Activated CD8-positive, alpha-beta memory T cell treated with anti-CD3 and anti-CD28 coated beads, Interleukin-2, amount 50 U/mL, for 24 hours (primary cell): ENCODE measurements around the gene MAGOHB.
"Not testable (repeated sequence)": the region's sequence is repeated elsewhere in the genome, so short reads cannot be mapped to it uniquely, and the experiment has no call there.

Experiments used
- DNase-seq: peaks from one replicate; pipeline ENCODE4 v3.0.0-alpha.2; 2020; ENCODE audit errors: extremely low read depth

Gene MAGOHB

GRCh38 chr12:10613349-10614055, at the start of gene MAGOHB:
Gene MAGOHB, minus strand, starts transcription at chr12:10613609. Its CDS starts 77 bp downstream, at chr12:10613532.
- peak; percentile 98 for DNase-seq

DNA sequence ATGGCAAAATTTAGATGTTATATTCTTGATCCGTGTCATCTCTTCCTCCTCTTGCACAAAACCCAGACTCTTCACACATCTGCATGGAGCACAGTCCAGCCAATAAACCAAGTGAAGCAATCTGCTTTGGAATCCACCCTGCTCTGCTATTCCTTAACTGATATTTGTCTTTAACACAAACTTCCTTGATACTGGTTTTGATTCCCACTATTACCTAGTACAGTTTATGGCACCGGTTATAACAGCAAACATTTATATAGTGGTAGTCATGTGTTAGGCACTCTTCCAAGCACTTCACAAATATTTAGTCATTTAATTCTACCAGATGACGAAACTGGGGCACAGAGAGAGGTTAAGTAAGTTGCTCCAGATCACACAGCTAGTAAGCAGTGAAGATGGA, 47.9 kb upstream of the MAGOHB start:
- no peak for DNase-seq

- DNase-seq, result no peak
Measured at GRCh38 chr12:10654003-10654402, 40.6 kb upstream of the MAGOHB start.

DNA sequence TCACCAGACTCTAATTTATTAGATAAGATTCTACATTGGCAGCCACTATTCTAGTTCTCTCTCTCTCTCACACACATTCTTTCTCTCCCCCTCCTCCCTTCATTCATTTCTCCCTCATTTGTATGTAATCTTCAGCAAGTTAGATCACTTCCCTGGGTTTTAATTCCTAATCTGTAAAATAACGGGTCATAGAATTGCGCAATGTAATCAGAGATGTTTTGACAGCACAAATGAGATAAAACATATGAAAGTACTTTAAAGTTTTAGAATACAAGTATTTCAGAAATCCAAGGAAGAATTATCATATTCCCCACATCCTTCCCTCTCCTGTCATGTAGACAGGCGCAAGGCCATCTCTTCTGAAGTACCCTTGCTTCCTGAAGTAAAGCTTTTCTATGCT, 38.8 kb upstream of the MAGOHB start:
- no peak for DNase-seq

DNA sequence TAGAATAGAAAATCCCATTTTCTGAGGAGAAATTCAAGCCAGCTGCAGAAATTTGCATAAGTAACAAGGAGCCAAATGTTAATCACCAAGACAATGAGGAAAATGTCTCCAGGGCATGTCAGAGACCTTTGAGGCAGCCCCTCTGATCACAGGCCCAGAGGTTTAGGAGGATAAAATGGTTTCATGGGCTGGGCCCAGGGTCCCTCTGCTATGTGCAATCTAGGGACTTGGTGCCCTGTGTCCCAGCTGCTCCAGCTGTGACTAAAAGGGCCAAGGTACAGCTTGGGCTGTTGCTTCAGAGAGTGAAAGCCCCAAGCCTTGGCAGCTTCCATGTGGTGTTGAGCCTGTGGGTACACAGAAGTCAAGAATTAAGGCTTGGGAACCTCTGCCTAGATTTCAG, 33.2 kb upstream of the MAGOHB start:
- DNase-seq, result not testable (repeated sequence)

DNA sequence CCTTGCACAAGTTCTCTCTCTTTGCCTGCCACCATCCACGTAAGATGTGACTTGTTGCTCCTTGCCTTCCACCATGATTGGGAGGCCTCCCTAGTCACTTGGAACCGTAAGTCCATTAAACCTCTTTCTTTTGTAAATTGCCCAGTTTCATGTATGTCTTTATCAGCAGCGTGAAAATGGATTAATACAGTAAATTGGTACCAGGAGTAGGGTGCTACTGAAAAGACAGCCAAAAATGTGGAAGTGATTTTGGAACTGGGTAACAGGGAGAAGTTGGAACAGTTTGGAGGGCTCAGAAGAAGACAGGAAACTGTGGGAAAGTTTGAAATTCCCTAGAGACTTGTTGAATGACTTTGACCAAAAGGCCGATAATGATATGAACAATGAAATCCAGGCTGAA, 32.5 kb upstream of the MAGOHB start:
- DNase-seq, result no peak

DNA sequence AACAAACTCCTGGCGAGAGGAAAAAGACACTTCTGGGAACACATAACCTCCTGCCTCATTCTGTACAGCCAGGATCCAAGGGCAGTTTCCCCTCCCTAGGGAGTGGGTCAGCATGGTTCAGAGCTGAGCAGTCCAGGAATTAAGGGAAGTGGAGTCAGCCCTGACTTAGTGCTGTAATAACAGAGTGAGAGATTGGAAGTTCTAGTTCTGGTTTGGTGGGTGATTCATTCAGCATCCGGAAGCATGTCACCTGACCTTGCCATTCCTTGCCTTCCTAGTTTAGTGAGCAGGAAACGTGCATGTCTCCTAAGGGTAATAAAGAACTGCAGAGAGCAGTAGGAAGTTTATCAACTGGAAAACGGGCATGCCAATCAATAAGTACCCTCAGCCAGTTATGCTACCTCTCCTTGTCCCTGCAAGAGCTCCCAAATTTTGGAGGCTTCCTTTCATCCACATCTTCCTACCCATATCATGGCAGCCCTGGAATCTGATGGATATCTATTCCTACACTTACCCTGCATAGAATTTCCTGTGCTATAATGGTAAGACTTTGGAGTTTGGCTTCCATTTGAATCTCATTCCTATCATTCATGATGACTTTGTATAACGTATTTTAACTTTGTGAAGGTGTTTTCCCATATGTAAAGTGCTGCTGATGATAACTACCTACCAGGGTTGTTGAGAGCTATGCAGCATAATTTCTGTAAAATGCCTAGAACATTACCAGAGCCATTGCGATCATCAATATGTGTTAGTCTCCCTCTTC, 28.5 kb upstream of the MAGOHB start:
- no peak for DNase-seq

GRCh38 chr12:10638728-10639127, 25.3 kb upstream of the MAGOHB start:
- DNase-seq, result no peak

GRCh38 chr12:10636611-10637010, 23.2 kb upstream of the MAGOHB start:
- no peak for DNase-seq

DNA sequence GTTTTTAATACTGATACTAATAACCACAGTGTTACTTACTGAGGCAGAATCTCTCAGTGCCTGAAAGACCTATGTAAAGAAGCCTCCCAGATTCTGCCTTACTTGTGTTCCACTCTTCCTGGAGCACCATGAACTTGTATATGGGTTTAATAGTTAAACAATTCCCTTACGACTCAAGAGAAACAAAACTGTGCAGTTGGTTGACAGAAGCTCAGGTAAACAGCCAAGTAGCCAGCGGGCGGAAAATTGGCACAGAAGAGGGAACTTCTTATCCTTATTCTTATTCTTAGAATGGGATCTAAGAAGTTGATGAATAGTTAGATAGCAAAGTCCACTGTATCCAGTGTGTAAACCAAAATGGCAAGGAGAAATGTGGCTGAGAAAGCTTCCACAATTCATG, 22.7 kb upstream of the MAGOHB start:
- DNase-seq, result no peak

DNA sequence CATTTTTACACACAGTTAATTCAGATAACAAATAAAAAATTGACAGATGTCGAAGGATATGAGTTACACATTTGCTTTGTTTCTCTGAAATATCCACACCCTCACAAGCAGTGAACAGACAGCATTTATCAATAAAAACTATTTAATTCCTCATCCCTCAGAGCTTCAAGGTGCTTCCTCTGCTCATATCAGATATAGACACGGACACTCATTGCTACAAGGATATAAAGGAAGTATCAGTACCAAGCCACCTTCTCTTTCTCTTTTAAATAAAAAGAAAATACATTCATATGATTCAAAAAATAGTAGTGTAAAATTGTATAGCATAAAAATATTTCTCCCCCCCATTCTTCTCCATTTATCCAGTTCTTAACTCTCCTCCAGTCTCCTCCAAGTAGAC, 21.9 kb upstream of the MAGOHB start:
- DNase-seq, result no peak

- DNase-seq, result no peak
Measured at GRCh38 chr12:10634427-10634826, 21.0 kb upstream of the MAGOHB start.

GRCh38 chr12:10633541-10633940, 20.1 kb upstream of the MAGOHB start:
- DNase-seq, result no peak

DNA sequence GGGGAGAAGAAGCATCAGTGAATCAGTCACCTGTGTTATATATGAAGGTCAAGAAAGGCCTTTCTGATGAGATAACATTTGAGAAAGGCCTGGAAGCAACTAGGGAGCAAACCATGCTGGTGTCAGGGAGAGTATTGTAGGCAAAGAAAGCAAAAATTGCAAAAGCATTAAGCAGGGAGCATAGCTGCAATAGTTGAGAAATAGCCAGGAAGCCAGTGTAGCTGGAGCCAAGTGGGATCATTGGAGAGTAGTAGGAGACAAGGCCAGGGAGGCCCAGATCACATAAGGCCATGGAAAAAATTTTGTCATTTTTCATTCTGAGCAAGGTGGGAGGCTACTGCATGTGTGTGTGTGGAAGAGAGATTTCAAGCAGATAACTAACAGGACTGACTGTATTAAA, 18.8 kb upstream of the MAGOHB start:
- DNase-seq, result no peak

DNA sequence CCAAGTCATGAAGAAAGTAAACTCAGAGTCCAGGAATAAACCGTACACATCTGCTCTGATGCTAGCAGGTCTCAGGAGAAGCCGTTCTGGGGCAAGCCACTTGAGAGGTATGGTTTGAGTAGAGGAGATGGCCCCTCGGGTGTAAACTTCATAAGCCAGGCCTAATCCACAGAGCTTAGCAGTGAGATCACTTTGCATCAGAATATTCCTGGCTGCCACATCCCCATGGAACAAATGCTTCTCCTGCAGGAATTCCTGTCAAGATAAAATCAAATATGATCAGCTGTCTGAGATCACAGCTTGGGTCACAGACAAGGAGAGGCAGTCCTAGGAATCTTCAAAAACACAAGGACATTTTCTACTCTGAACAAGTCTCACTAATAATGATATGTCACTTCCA, 11.2 kb upstream of the MAGOHB start:
- DNase-seq, result no peak

DNA sequence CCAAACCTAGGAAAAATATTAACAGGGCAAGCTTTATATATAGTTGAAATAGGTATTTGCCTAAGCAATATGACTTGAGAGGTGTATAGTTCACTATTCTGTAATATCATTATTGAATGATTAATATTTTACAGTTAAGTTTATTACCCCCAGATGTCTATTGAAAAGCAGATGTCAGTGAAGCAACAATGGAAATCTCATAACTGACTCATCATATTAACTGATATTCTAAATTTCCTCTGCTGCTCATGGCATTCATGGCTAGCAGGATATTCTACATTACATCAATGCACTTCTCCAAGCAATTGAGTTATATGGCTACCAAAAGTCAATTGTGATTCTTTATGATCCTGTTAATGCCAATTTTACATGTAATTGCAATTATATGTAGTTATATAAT, 9.7 kb upstream of the MAGOHB start:
- no peak for DNase-seq

GRCh38 chr12:10621278-10621677, 7.9 kb upstream of the MAGOHB start:
- no peak for DNase-seq

DNA sequence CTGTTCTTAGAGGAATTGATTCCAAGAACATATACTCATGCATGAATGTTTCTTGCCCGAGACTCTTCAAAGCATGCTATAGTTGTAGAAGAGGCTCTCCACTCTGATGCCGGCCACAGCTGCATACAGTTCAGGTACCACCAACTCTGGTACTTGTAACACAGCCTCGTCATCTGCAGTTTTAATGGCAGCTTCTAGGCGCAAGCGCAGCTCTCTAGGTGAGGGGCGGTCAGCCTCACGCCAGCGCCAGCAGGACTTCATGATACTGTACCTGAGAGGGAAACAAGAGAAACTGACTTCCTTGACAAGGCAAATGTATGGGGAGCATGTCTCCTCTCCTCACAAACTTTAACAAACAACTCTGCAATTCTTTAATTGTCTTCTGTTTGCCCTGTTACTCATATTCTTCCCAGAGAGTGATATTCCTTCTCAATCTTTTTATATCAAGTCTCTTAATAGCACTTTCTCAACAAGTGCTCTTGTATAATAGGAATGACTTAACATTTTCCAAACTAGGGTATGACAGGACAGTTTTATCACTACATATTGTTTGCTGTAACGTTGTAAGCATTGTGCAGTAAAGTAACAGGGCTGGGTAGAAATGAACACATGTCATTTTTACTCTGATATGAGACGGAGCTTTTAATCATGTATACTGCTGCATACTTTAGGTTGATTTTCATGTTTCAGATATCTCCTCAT, 6.8 kb upstream of the MAGOHB start:
- no peak for DNase-seq

GRCh38 chr12:10618338-10618987, 5.1 kb upstream of the MAGOHB start:
- DNase-seq, result no peak

GRCh38 chr12:10617863-10618262, 4.5 kb upstream of the MAGOHB start:
- no peak for DNase-seq

GRCh38 chr12:10615532-10615931, 2.1 kb upstream of the MAGOHB start:
- DNase-seq, result no peak

GRCh38 chr12:10614056-10614370, 604 bp upstream of the MAGOHB start:
- no peak for DNase-seq

DNA sequence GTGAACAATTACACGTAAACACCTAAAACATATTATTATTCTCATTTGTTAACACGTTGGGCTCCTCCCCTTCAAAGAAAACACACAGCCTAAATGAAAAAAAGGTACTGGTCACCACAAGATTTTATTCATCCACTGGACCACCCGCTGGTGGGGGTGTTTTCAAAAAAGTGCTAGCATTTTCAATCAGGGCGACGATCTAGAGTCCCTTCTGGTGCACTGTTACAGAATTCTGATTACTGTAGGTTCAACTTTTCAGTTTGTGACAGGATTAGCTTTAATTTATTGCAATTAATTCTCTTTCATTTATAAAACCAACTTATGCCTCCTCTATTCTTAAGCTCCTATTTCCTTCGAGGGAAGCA, 443 bp downstream of the MAGOHB start:
- DNase-seq, result no peak
